OCI-LY1 (cell line): Measurements from ENCODE around the gene BBS10.

Source experiments
- H2AFZ ChIP-seq: fragments of 200-600 bp; sonication (generic), shearing (Covaris generic); 2 replicates; pipeline ENCODE4 v1.6.0; 2014; ENCODE audit warnings: antibody characterized with exemption, mild to moderate bottlenecking, low read length
- H3F3A ChIP-seq: fragments of 200-600 bp; sonication (generic), shearing (Covaris generic); 2 replicates; pipeline ENCODE4 v1.6.0; 2014; ENCODE audit warnings: mild to moderate bottlenecking, antibody characterized with exemption, low read length, moderate library complexity; ENCODE audit not compliant: insufficient read depth
- H3K27ac ChIP-seq: fragments of 200-600 bp; sonication (generic); 2 replicates; pipeline ENCODE4 v1.5.1; 2014; ENCODE audit warnings: low read length, mixed run types, mild to moderate bottlenecking, low read depth; ENCODE audit not compliant: poor library complexity, severe bottlenecking
- H3K27me3 ChIP-seq: fragments of 200-600 bp; sonication (generic); 2 replicates; pipeline ENCODE4 v1.6.0; 2014; ENCODE audit warnings: antibody characterized with exemption, mild to moderate bottlenecking, low read length, moderate library complexity; ENCODE audit not compliant: insufficient read depth
- H3K36me3 ChIP-seq: fragments of 200-600 bp; sonication (generic); 2 replicates; pipeline ENCODE4 v1.6.1; 2014; ENCODE audit warnings: mild to moderate bottlenecking, antibody characterized with exemption, low read length, moderate library complexity, mixed read lengths; ENCODE audit not compliant: insufficient read depth
- H3K4me1 ChIP-seq: fragments of 200-600 bp; sonication (generic); 2 replicates; pipeline ENCODE4 v1.5.1; 2014; ENCODE audit warnings: mild to moderate bottlenecking, low read length, moderate library complexity; ENCODE audit not compliant: insufficient read depth, severe bottlenecking
- H3K4me2 ChIP-seq: fragments of 200-600 bp; sonication (generic), shearing (Covaris generic); 2 replicates; pipeline ENCODE4 v1.6.1; 2014; ENCODE audit warnings: low read length
- H3K4me3 ChIP-seq: fragments of 200-600 bp; sonication (generic); 2 replicates; pipeline ENCODE4 v1.5.1; 2014; ENCODE audit warnings: low read length, low read depth, mild to moderate bottlenecking, mixed read lengths; ENCODE audit not compliant: poor library complexity, severe bottlenecking
- H3K79me2 ChIP-seq: fragments of 200-600 bp; shearing (Covaris generic); 2 replicates; pipeline ENCODE4 v1.6.1; 2016; ENCODE audit warnings: mixed run types, low read length, mixed read lengths; ENCODE audit not compliant: insufficient read depth
- H3K9ac ChIP-seq: fragments of 200-600 bp; sonication (generic), shearing (Covaris generic); 2 replicates; pipeline ENCODE4 v1.6.1; 2014; ENCODE audit warnings: mild to moderate bottlenecking, low read length, mixed read lengths
- H3K9me2 ChIP-seq: fragments of 200-600 bp; sonication (generic), shearing (Covaris generic); 2 replicates; pipeline ENCODE4 v1.6.1; 2014; ENCODE audit warnings: low read depth, mild to moderate bottlenecking, low read length, mixed read lengths
- H3K9me3 ChIP-seq: fragments of 200-600 bp; shearing (Covaris generic); 2 replicates; pipeline ENCODE4 v1.6.1; 2014; ENCODE audit warnings: low read length, mixed read lengths
- H4K20me1 ChIP-seq: fragments of 200-600 bp; sonication (generic), shearing (Covaris generic); 2 replicates; pipeline ENCODE4 v1.6.0; 2016; ENCODE audit warnings: mild to moderate bottlenecking, low read length; ENCODE audit not compliant: insufficient read depth
- EZH2 ChIP-seq: fragments of 200-600 bp; sonication (generic), shearing (Covaris generic); IDR thresholded peaks from 2 replicates; pipeline ENCODE4 v1.8.0; 2017; ENCODE audit warnings: borderline replicate concordance, mixed run types, mild to moderate bottlenecking, antibody characterized with exemption, low read length, moderate library complexity, mixed read lengths
- TF ChIP-seq, protein P1 (sequence below): fragments of 200-600 bp; sonication (generic), shearing (Covaris generic); IDR thresholded peaks from 2 replicates; pipeline ENCODE4 v1.5.1; 2017; ENCODE audit warnings: mild to moderate bottlenecking, antibody characterized with exemption, low read length, moderate library complexity, mixed read lengths

The BBS10 gene

DNA sequence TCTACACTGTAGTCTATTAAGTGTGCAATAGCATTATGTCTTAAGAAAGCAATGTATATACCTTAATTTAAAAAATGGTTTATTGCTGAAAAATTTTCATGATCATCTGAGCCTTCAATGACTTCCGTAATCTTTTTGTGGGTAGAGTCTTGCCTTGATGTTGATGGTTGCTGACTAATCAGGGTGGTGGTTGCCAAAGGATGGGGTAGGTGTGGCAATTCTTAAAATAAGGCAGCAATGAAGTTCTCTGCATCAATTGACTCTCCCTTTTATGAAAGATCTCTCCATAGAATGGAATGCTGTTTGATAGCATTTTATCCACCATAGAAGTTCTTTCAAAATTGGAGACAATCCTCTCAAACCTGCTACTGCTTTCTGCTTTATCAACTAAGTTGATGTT, 41.1 kb downstream of the BBS10 start:
- Histone ChIP-seq H3K27me3 (no peaks in the 10 kb centered on the region), H4K20me1 (no peaks in the 10 kb centered on the region), H3K9me2 (no peaks in the 10 kb centered on the region), H2AFZ (no peak overlapping the region), H3K9me3 (no peaks in the 10 kb centered on the region), H3K4me3 (no peak overlapping the region), H3K4me2 (no peak overlapping the region), H3K79me2 (no peaks in the 10 kb centered on the region), H3F3A (no peaks in the 10 kb centered on the region), H3K9ac (no peak overlapping the region), H3K36me3 (no peaks in the 10 kb centered on the region), H3K27ac (no peak overlapping the region), H3K4me1 (no peaks in the 10 kb centered on the region)
- no peak for TF ChIP-seq EZH2
- TF ChIP-seq, protein P1, sequence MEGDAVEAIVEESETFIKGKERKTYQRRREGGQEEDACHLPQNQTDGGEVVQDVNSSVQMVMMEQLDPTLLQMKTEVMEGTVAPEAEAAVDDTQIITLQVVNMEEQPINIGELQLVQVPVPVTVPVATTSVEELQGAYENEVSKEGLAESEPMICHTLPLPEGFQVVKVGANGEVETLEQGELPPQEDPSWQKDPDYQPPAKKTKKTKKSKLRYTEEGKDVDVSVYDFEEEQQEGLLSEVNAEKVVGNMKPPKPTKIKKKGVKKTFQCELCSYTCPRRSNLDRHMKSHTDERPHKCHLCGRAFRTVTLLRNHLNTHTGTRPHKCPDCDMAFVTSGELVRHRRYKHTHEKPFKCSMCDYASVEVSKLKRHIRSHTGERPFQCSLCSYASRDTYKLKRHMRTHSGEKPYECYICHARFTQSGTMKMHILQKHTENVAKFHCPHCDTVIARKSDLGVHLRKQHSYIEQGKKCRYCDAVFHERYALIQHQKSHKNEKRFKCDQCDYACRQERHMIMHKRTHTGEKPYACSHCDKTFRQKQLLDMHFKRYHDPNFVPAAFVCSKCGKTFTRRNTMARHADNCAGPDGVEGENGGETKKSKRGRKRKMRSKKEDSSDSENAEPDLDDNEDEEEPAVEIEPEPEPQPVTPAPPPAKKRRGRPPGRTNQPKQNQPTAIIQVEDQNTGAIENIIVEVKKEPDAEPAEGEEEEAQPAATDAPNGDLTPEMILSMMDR, result no peak

- H3K4me2 ChIP-seq, result no peak overlapping the region; the same call in 1 of the 2 replicates
- no peaks in the 10 kb centered on the region for H3F3A ChIP-seq
- no peak overlapping the region for H2AFZ ChIP-seq
- H3K9ac ChIP-seq, result no peak overlapping the region
- no peaks in the 10 kb centered on the region for H3K9me2 ChIP-seq
- H3K27me3 ChIP-seq, result no peaks in the 10 kb centered on the region
- no peak overlapping the region for H3K4me3 ChIP-seq
- H3K79me2 ChIP-seq, result no peaks in the 10 kb centered on the region
- H3K9me3 ChIP-seq, result no peaks in the 10 kb centered on the region
- H3K27ac ChIP-seq, result no peak overlapping the region
- H4K20me1 ChIP-seq, result no peaks in the 10 kb centered on the region
- no peak for TF ChIP-seq EZH2
- TF ChIP-seq, protein P1, result no peak
- H3K4me1 ChIP-seq, result no peaks in the 10 kb centered on the region
- H3K36me3 ChIP-seq, result no peaks in the 10 kb centered on the region
Measured at GRCh38 chr12:76303989-76304460, 44.2 kb downstream of the BBS10 start.

DNA sequence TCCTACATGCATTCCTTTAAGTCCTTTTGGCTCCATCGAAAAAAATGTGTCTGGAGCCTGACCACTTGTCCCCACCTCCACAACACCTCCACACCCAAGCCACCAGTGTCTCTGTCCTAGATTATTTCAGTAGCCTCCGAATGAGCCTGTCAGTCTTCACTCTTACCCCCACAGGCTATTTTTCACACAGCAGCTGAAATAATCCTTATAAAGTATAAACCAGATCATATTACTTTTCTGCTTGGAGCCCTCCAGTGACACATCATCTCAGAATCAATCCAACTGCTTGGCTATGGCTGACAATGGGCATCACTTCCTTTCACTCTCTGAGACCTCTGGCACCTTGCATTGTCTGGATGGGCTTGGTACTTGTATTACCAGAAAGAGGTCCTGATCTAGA, 44.9 kb downstream of the BBS10 start:
- Histone ChIP-seq H3K79me2 (no peaks in the 10 kb centered on the region), H3K9me3 (no peaks in the 10 kb centered on the region), H3K4me3 (no peak overlapping the region), H3K9me2 (no peaks in the 10 kb centered on the region), H3K4me2 (no peak overlapping the region), H3F3A (no peaks in the 10 kb centered on the region), H2AFZ (no peak overlapping the region), H3K27ac (no peak overlapping the region), H3K9ac (no peak overlapping the region), H4K20me1 (no peaks in the 10 kb centered on the region), H3K27me3 (no peaks in the 10 kb centered on the region), H3K4me1 (no peaks in the 10 kb centered on the region), H3K36me3 (no peaks in the 10 kb centered on the region)
- no peak for TF ChIP-seq EZH2
- TF ChIP-seq, protein P1, result no peak
